ENCODE measurements around the gene DPM2. TPM values are rescaled to one million over a fixed set of nuclear protein-coding genes. Genes with fewer than 3 reads are reported as not detected.

The DPM2 gene
- total RNA-seq, 1 donor from 2014 or later, result 9.1 TPM

DNA sequence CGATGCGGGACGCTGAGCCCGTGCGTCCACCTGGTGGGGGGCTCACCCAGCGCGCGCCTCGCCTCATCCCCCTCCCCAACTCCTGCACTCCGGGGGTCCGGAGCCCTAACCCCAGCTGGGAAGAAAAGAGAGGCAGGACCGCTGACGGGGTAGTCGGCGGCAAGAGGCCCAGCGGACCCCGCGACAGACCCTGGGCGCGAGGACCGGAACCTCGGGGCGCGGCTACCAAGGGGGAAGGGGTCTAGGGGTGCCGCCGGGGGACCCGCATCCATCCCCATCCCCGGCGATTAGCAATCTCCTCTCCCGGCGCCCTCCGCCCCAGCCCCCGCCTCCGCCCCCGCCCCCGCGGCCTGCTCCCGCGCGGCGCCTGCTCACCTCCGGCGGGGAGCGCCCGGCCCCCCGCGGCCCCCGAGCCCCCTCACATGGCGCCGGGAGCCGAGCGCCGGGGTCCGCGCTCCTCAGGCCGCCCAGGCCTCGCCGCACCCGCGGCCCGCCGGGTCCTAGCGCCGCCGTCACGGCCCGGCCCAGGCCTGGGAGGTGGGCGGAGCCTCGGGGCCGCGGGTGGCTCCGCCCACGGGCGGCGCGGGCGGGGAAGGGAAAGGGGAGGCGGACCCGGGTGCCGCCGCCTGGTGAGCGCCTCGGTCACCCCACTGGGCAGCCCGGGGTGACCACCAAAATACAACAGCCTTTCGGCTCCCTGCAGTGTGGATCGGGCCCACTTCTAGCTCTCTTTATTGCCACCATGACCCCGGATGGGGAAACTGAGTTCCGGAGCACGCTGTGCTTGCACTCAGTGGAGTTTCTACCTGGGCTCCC is 38.3 kb downstream of the DPM2 start, which contains the start of gene ST6GALNAC6:
Gene ST6GALNAC6 (minus strand): TSS at position 476 of the 816 bp plus-strand sequence. CDS start 1,622 bp downstream, outside the sequence.
- peak within 1 kb of the TSS; percentile 90 for H3K27ac Mint-ChIP-seq
- peaks cover 18% of the 10 kb centered on the region for H3K79me2 ChIP-seq (ENCODE audit: low read depth)
- H3F3A ChIP-seq (ENCODE audit: low read depth), result peaks cover 32% of the 10 kb centered on the region
- peaks cover 7% of the 10 kb centered on the region for H3K27me3 Mint-ChIP-seq (ENCODE audit: insufficient read depth, low read depth)
- H4K20me1 ChIP-seq (ENCODE audit: low read depth), result peaks cover 32% of the 10 kb centered on the region
- H3K36me3 ChIP-seq, result peaks cover 6% of the 10 kb centered on the region
- peak; percentile 88 for DNase-seq (ENCODE audit: low spot score)
- no peaks in the 10 kb centered on the region for H3K27me3 ChIP-seq
- peaks cover 51% of the 10 kb centered on the region for H3K4me1 Mint-ChIP-seq
- peak within 1 kb of the TSS; percentile 91 for H3K4me3 ChIP-seq
- no peak within 1 kb of the TSS for H3K27ac ChIP-seq
- peak within 1 kb of the TSS; percentile 50 for H3K9ac ChIP-seq
- H3K4me2 ChIP-seq, result peak within 1 kb of the TSS; percentile 90
- H3K9me3 ChIP-seq (ENCODE audit: low read depth), result no peaks in the 10 kb centered on the region
- peaks cover 6% of the 10 kb centered on the region for H3K9me3 Mint-ChIP-seq
- TF ChIP-seq, protein P1, sequence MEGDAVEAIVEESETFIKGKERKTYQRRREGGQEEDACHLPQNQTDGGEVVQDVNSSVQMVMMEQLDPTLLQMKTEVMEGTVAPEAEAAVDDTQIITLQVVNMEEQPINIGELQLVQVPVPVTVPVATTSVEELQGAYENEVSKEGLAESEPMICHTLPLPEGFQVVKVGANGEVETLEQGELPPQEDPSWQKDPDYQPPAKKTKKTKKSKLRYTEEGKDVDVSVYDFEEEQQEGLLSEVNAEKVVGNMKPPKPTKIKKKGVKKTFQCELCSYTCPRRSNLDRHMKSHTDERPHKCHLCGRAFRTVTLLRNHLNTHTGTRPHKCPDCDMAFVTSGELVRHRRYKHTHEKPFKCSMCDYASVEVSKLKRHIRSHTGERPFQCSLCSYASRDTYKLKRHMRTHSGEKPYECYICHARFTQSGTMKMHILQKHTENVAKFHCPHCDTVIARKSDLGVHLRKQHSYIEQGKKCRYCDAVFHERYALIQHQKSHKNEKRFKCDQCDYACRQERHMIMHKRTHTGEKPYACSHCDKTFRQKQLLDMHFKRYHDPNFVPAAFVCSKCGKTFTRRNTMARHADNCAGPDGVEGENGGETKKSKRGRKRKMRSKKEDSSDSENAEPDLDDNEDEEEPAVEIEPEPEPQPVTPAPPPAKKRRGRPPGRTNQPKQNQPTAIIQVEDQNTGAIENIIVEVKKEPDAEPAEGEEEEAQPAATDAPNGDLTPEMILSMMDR (IDR thresholded peaks at IDR 0.05), result no peak
- TF ChIP-seq EZH2phosphoT487 (IDR thresholded peaks at IDR 0.05), result no peak
- TF ChIP-seq EZH2 (IDR thresholded peaks at IDR 0.05), result no peak
- H2AFZ ChIP-seq (replicated peaks), result peak within 1 kb of the TSS; percentile 89
- peak within 1 kb of the TSS; percentile 91 for H3K4me3 Mint-ChIP-seq
- H3K4me1 ChIP-seq, result peaks cover 24% of the 10 kb centered on the region
- peaks cover 17% of the 10 kb centered on the region for H3K36me3 Mint-ChIP-seq

DNA sequence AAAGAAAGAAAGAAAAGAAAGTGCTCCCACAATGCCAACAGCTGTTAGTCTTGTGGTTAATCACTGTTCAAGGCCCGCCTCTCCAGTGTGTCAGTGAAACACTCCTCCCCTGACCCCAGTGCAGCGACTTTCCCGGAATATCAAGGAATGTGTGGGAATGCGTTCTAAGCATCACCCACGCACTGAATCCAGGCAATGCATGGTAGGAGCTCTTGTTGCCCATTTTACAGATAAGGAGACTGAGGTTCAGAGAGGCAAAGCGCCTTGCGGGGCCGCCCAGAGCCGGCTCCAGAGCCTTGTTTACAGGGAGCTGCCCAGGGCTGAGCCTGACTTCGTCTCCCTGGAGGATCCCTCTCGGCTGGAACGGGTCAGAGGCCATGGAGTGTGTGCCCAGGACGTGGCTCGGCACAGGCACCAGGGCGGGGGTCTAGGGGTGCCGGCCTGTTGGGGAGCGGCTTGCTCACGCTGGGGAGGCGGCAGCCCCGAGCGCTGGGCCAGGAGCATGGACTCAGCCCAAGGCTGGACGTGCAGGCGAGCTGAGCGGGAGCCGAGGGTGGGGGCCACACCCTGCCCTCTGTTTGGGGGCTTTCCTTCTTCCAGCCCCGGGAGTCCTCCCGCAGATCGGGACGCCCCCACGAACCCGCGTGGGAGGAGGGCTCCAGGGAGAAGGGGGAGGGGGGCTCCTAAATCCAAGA is 39.1 kb downstream of the DPM2 start:
- Histone ChIP-seq H4K20me1 (ENCODE audit: low read depth) (peaks cover 32% of the 10 kb centered on the region), H3K27ac (no peak overlapping the region), H3K36me3 (peaks cover 13% of the 10 kb centered on the region), H2AFZ (replicated peaks) (peak overlapping the region; percentile 68), H3K4me1 (peaks cover 23% of the 10 kb centered on the region), H3K4me2 (peak overlapping the region; percentile 90), H3F3A (ENCODE audit: low read depth) (peaks cover 27% of the 10 kb centered on the region), H3K4me3 (peak overlapping the region; percentile 91), H3K9ac (peak overlapping the region; percentile 50), H3K9me3 (ENCODE audit: low read depth) (no peaks in the 10 kb centered on the region), H3K27me3 (no peaks in the 10 kb centered on the region), H3K79me2 (ENCODE audit: low read depth) (peaks cover 18% of the 10 kb centered on the region)
- peaks cover 6% of the 10 kb centered on the region for H3K27me3 Mint-ChIP-seq (ENCODE audit: insufficient read depth, low read depth)
- H3K27ac Mint-ChIP-seq, result peak overlapping the region; percentile 90
- peaks cover 11% of the 10 kb centered on the region for H3K9me3 Mint-ChIP-seq
- peak overlapping the region; percentile 91 for H3K4me3 Mint-ChIP-seq
- no peak for TF ChIP-seq EZH2 (IDR thresholded peaks at IDR 0.05)
- TF ChIP-seq, protein P1 (IDR thresholded peaks at IDR 0.05), result no peak
- no peak for TF ChIP-seq EZH2phosphoT487 (IDR thresholded peaks at IDR 0.05)
- DNase-seq (ENCODE audit: low spot score), result peak; percentile 61
- H3K36me3 Mint-ChIP-seq, result peaks cover 24% of the 10 kb centered on the region
- peaks cover 44% of the 10 kb centered on the region for H3K4me1 Mint-ChIP-seq

DNA sequence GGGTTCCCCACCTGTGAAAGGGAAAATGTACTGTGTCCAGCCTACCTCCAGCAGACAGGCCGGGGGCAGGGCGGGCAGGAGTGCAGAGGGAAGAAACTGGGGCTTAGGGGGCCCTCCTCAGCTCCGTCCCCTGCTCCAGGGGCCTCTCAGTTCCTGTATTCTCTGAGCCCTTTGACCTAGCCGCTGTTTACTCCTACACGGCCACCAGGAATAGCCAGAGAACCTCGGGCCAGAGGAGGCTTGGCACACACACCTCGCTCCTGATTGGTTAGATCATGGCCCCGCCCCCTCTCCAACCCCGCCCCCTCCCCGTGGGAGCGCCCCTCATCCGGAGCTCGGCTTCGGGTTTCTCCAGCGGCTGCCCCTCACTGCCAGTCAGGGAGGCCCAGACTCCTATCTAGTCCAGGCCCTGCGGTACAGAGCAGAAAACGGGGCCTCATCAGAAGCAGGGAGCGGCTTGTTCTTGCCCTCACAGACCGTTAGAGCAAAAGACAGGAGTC is 40.4 kb downstream of the DPM2 start:
- TF ChIP-seq EZH2 (IDR thresholded peaks at IDR 0.05) (no peak), EZH2phosphoT487 (IDR thresholded peaks at IDR 0.05) (no peak)
- TF ChIP-seq, protein P1 (IDR thresholded peaks at IDR 0.05), result no peak
- peak overlapping the region; percentile 87 for H3K27ac Mint-ChIP-seq
- H3K36me3 Mint-ChIP-seq, result peaks cover 37% of the 10 kb centered on the region
- H2AFZ ChIP-seq (replicated peaks), result no peak overlapping the region
- peaks cover 23% of the 10 kb centered on the region for H3K4me1 ChIP-seq
- peak overlapping the region; percentile 90 for H3K4me2 ChIP-seq
- H3F3A ChIP-seq (ENCODE audit: low read depth), result peaks cover 25% of the 10 kb centered on the region
- peak overlapping the region; percentile 40 for H3K4me3 ChIP-seq
- H4K20me1 ChIP-seq (ENCODE audit: low read depth), result peaks cover 32% of the 10 kb centered on the region
- peaks cover 18% of the 10 kb centered on the region for H3K79me2 ChIP-seq (ENCODE audit: low read depth)
- DNase-seq (ENCODE audit: low spot score), result peak; percentile 95
- H3K9me3 Mint-ChIP-seq, result peaks cover 20% of the 10 kb centered on the region
- H3K4me3 Mint-ChIP-seq, result peak overlapping the region; percentile 91
- peaks cover 38% of the 10 kb centered on the region for H3K4me1 Mint-ChIP-seq
- H3K9ac ChIP-seq, result no peak overlapping the region
- no peaks in the 10 kb centered on the region for H3K9me3 ChIP-seq (ENCODE audit: low read depth)
- no peaks in the 10 kb centered on the region for H3K27me3 ChIP-seq
- H3K27ac ChIP-seq, result peak overlapping the region; percentile 72
- peaks cover 6% of the 10 kb centered on the region for H3K27me3 Mint-ChIP-seq (ENCODE audit: insufficient read depth, low read depth)
- peaks cover 21% of the 10 kb centered on the region for H3K36me3 ChIP-seq
